ENCODE data around the gene TMEM161A.

- no peak for TF ChIP-seq EP300 (IDR thresholded peaks at IDR 0.05)
- TF ChIP-seq CTCF (IDR thresholded peaks at IDR 0.05): no peak
These were observed 24.2 kb upstream of the TMEM161A start for GRCh38 chr19:19162495-19162894.

All from gastroesophageal sphincter (tissue), 3 donors.